Measurements from ENCODE around the gene ATP6V0B. TPM values are rescaled to one million over a fixed set of nuclear protein-coding genes. Genes with fewer than 3 reads are reported as not detected.

ATP6V0B gene
- total RNA-seq, 2 experiments from 2014 or later, result 84.8 to 85.1 TPM

DNA sequence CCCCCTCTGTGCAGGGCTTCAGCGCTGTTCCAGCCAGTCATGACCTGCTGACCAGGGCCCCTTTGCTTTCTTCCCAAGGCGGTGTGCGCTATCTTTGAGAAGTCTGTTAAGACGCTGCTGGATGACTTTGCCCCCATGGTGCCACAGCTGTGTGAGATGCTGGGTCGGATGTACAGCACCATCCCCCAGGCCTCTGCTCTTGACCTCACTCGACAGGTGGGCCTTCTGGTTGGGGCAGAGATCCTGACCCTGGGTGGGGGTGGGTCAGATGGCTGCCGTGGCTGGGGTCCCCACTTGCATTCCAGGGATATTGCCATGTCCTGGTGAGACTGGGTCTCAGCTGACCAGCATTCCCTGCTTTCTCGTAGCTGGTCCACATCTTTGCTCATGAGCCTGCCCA is 14.0 kb upstream of the ATP6V0B start:
- Mint-ChIP-seq H3K4me1 (ENCODE audit: low read depth) (no peaks in the 10 kb centered on the region), H3K9me3 (no peaks in the 10 kb centered on the region), H3K36me3 (peaks cover 6% of the 10 kb centered on the region), H3K4me3 (no peak overlapping the region), H3K27me3 (no peaks in the 10 kb centered on the region), H3K27ac (no peak overlapping the region)
- POLR2A ChIA-PET, result no interaction called here
- intact Hi-C loops (cut with micrococcal nuclease), result no loop called here
- no peak for DNase-seq
- CTCF ChIA-PET, result no interaction called here

DNA sequence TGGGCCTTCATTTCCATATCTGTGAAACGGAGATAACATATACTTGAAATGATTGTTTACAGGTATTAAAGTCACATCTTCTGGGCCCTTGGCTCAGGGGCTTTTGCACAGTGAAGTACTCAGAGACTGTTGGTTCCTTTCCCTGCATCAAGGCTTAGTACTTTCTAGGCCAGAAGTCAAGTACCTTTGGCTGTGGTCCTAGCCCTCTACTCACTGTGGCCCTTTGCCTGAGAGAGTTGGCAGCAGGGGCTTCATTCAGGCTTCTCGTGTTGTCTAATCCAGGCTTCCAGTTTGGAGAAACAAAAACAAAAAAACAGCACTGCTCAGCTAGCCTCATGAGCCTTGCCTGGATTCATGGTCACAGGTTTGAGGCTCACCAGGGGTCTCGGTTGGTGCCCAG is 13.1 kb upstream of the ATP6V0B start:
- intact Hi-C loops (cut with micrococcal nuclease), result no loop called here
- Mint-ChIP-seq H3K36me3 (peaks cover 8% of the 10 kb centered on the region), H3K27me3 (no peaks in the 10 kb centered on the region), H3K4me3 (no peak overlapping the region), H3K4me1 (ENCODE audit: low read depth) (no peaks in the 10 kb centered on the region), H3K9me3 (no peaks in the 10 kb centered on the region), H3K27ac (no peak overlapping the region)
- CTCF ChIA-PET, result no interaction called here
- POLR2A ChIA-PET, result no interaction called here
- DNase-seq, result no peak

DNA sequence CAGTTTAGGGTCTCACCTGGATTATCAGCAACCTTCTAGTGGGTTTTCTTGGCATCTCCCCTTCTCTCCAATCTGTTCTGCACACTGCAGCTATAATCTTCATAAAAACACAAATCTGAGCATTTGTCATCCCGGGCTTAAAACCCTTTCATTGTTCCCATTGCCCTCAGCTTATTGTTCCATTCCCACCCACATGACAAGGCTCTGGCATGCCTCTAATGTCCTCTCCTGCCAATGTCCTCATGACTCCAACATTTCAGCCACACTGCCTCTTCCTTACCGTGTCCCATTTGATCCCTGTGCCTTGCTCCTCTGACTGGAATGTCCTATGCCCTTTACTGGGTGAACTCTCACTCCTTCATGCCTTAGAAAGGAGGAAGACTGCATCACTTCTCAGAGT is 12.4 kb upstream of the ATP6V0B start:
- Mint-ChIP-seq H3K27me3 (no peaks in the 10 kb centered on the region), H3K9me3 (no peaks in the 10 kb centered on the region), H3K27ac (no peak overlapping the region), H3K4me3 (no peak overlapping the region), H3K4me1 (ENCODE audit: low read depth) (no peaks in the 10 kb centered on the region), H3K36me3 (peaks cover 9% of the 10 kb centered on the region)
- ChIA-PET POLR2A (no interaction called here), CTCF (no interaction called here)
- DNase-seq, result no peak
- intact Hi-C loops (cut with micrococcal nuclease), result no loop called here

DNA sequence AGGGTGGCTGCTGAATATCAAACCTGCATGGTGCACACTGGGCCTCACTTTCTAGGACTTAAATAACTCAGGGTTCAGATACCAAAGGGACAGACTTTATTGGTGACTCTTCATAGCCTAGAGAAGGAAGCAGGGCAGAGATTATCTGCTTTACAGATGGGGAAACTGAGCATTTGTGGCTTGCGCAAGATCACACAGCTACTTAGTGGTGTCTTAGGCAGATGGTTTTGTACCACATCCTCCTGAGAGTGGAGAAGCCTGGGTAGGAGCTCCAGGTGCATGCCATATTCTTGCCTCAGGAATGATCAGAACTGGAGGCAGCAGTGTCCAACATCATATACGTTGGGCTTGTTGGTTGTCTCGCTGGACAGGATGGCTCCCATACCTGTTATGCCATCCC is 11.8 kb upstream of the ATP6V0B start:
- no peaks in the 10 kb centered on the region for H3K27me3 Mint-ChIP-seq
- ChIA-PET POLR2A (no interaction called here), CTCF (interaction anchor here (1.5 kb wide), 1 partner anchor 28 kb away, joined by 4 read pairs; no protein-coding TSS in a partner anchor)
- H3K9me3 Mint-ChIP-seq, result no peaks in the 10 kb centered on the region
- peaks cover 9% of the 10 kb centered on the region for H3K36me3 Mint-ChIP-seq
- H3K4me3 Mint-ChIP-seq, result no peak overlapping the region
- no peaks in the 10 kb centered on the region for H3K4me1 Mint-ChIP-seq (ENCODE audit: low read depth)
- no peak for DNase-seq
- intact Hi-C loops (cut with micrococcal nuclease), result no loop called here
- H3K27ac Mint-ChIP-seq, result no peak overlapping the region

DNA sequence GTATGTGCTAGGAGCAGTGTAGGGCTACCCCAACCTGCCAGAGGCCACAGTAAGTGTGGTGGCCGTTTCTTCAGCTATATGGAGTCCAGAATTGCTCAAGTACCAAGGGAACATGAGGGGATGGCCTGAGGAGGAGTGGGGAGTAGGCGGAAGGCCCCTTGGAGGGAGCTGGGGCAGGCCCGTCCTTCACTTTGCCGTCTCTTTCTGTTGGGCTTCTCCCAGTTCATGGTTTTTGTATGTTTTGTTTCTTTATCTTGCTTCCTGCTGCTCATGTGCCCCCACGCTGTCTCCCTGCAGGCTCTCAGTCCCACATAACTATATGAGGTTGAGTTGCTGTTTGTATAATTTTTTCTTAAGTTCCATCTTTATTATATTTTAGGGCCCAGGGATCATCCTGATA is 10.9 kb upstream of the ATP6V0B start:
- intact Hi-C loops (cut with micrococcal nuclease), result no loop called here
- H3K27ac Mint-ChIP-seq, result no peak overlapping the region
- no peak for DNase-seq
- no peaks in the 10 kb centered on the region for H3K27me3 Mint-ChIP-seq
- H3K36me3 Mint-ChIP-seq, result peaks cover 9% of the 10 kb centered on the region
- POLR2A ChIA-PET, result no interaction called here
- H3K4me3 Mint-ChIP-seq, result no peak overlapping the region
- no peaks in the 10 kb centered on the region for H3K9me3 Mint-ChIP-seq
- CTCF ChIA-PET, result interaction anchor here (1.3 to 1.5 kb wide), 2 partner anchors 11 to 29 kb away, joined by 3 to 4 read pairs; partner anchors contain the start of gene ATP6V0B
- no peaks in the 10 kb centered on the region for H3K4me1 Mint-ChIP-seq (ENCODE audit: low read depth)

DNA sequence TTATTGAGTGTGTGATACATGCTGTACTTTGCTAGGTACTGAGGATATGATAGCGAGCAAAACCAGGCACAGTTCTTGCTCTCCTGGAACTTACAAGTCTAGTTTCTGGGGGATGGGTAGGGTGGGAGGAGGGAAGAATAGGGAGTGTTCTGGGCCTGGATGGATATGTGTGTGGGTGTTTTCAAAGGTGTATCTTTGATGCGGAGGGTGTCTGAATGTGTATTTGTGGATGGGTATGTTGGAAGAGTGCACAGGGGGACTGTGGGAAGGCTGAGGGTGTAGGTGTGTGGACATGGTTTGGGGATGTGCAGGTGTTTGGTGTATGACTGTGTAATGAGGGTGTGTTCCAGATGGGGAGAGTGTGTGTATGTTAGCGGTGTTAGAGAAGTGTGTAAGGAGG is 9.4 kb upstream of the ATP6V0B start:
- Mint-ChIP-seq H3K4me1 (ENCODE audit: low read depth) (peaks cover 8% of the 10 kb centered on the region), H3K27ac (no peak overlapping the region), H3K9me3 (no peaks in the 10 kb centered on the region), H3K36me3 (peaks cover 9% of the 10 kb centered on the region), H3K27me3 (no peaks in the 10 kb centered on the region), H3K4me3 (no peak overlapping the region)
- POLR2A ChIA-PET, result no interaction called here
- DNase-seq, result no peak
- CTCF ChIA-PET, result no interaction called here
- intact Hi-C loops (cut with micrococcal nuclease), result no loop called here

DNA sequence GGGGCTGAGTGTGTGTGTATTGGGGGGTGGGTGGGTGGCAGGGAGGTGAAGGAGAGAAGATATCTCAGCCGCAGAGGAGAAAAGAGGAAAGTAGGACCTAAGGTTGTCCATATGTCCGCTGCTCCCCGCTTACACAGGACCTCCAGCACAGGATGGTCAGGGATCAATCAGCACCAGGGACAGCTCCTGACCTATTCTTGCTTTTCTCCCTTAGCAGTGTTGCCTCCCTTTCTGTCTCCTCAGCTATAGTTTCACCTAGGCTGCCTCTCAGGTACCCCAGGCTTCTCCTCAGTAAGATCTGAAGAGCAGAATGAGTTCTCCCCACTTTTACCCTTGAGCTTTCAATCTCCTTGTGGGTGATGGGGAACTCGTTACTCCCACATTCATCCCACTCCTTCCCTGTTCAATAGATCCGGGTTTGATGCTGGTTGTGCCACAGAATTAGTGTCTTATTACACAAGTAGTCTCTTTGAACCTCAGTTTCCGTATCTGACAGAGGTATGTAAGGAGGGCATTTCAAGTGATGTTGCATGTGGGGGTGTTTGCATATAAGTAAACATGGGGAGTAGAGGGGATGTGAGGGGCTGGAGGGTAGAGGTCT is 6.3 kb upstream of the ATP6V0B start:
- intact Hi-C loops (cut with micrococcal nuclease), result no loop called here
- ChIA-PET POLR2A (no interaction called here), CTCF (interaction anchor here (2.6 kb wide), 1 partner anchor 22 kb away, joined by 12 read pairs; the partner anchor contains the start of gene IPO13)
- Mint-ChIP-seq H3K4me1 (ENCODE audit: low read depth) (peaks cover 20% of the 10 kb centered on the region), H3K4me3 (no peak overlapping the region), H3K36me3 (peaks cover 13% of the 10 kb centered on the region), H3K9me3 (no peaks in the 10 kb centered on the region), H3K27me3 (no peaks in the 10 kb centered on the region), H3K27ac (no peak overlapping the region)
- peak; percentile 30 for DNase-seq

DNA sequence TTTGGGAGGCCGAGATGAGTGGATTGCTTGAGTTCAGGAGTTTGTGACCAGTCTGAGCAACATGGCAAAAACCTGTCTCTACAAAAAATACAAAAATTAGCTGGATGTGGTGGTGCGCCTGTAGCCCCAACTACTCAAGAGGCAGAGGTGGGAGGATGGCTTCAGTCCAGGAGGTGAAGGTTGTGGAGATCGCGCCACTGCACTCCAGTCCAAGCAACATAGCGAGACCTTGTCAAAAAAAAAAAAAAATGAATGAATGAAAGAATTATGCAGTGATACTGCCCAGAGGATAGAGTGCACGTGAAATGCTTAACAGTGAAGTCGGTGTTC is 5.4 kb upstream of the ATP6V0B start:
- intact Hi-C loops (cut with micrococcal nuclease), result loop anchor here (1.0 kb wide), 1 partner anchor 23 kb away; the partner anchor contains the start of gene IPO13
- CTCF ChIA-PET, result interaction anchor here (1.0 to 2.6 kb wide), 5 partner anchors 19 to 58 kb away, joined by 3 to 12 read pairs (median 3); partner anchors contain the start of gene IPO13
- DNase-seq, result no peak
- peak overlapping the region; percentile 95 for H3K4me3 Mint-ChIP-seq
- no peak overlapping the region for H3K27ac Mint-ChIP-seq
- POLR2A ChIA-PET, result interaction anchor here (0.7 to 2.6 kb wide), 2 partner anchors 23 to 35 kb away, joined by 3 to 7 read pairs; partner anchors contain the start of genes ARTN and IPO13
- peaks cover 13% of the 10 kb centered on the region for H3K36me3 Mint-ChIP-seq
- H3K9me3 Mint-ChIP-seq, result no peaks in the 10 kb centered on the region
- no peaks in the 10 kb centered on the region for H3K27me3 Mint-ChIP-seq
- H3K4me1 Mint-ChIP-seq (ENCODE audit: low read depth), result peaks cover 29% of the 10 kb centered on the region

DNA sequence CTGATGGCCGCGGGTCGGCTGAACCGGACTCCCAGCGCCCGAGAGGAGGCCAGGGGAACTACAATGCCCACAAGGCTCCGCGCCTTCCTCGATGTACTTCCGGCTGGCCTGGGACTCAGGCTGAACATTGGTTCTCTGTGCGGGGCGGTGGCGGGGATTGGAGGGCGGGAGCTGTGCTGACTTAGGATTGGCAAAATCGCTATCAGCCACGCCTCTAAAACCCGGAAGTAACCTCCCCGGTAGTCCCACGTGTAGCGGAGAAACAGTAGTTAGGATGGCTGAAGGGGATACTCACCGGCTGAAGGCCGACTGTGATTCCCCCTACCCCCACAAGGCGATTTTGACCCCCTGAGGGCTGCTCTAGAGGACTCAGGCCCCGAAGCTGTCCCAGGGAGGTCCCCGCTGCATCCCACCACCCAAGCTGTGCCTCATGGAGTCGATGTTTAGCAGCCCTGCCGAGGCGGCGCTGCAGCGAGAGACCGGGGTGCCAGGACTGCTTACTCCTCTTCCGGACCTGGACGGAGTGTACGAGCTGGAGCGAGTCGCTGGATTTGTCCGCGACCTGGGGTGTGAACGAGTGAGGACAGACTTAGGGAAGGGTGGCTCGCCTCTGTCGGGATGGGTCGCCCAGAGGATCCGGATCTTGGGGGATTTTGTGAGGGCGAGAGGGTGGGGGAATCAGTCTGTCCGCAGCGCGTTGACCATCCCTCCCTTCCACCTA is 4.9 kb upstream of the ATP6V0B start, which contains the start of gene DPH2:
DPH2 (plus strand) TSS at position 265 of the 721 bp plus-strand sequence; CDS start at position 431, 166 bp downstream.
- Mint-ChIP-seq H3K9me3 (no peaks in the 10 kb centered on the region), H3K27me3 (no peaks in the 10 kb centered on the region), H3K36me3 (peaks cover 13% of the 10 kb centered on the region), H3K27ac (peak within 1 kb of the TSS; percentile 15), H3K4me3 (peak within 1 kb of the TSS; percentile 95), H3K4me1 (ENCODE audit: low read depth) (peaks cover 29% of the 10 kb centered on the region)
- CTCF ChIA-PET, result interaction anchor here (0.9 to 2.6 kb wide), 6 partner anchors 19 to 77 kb away, joined by 3 to 12 read pairs (median 3); partner anchors contain the start of gene IPO13
- intact Hi-C loops (cut with micrococcal nuclease), result loop anchor here (1.0 to 5.0 kb wide), 2 partner anchors 24 to 242 kb away; partner anchors contain the start of genes DMAP1 and IPO13
- DNase-seq, result peak; percentile 98
- POLR2A ChIA-PET, result interaction anchor here (0.7 to 2.6 kb wide), 3 partner anchors 24 to 263 kb away, joined by 3 to 7 read pairs (median 3); partner anchors contain the start of genes ARTN, IPO13 and ST3GAL3

DNA sequence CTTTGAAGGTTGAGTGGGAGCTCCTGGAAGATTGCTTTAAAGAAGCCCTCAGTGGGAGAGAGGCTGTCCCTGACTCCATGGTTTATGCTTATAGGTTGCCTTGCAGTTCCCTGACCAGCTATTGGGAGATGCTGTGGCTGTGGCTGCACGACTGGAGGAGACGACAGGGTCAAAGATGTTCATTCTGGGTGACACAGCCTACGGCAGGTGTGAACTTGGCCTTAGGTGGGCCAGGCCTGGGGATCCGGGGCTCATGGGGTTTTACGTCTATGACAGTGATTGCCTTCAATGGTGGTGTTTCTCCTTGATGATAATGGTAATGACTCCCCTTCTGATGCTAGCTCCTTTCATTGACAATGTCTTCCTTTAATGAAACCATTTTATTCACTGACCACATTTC is 4.3 kb upstream of the ATP6V0B start:
- no peaks in the 10 kb centered on the region for H3K27me3 Mint-ChIP-seq
- intact Hi-C loops (cut with micrococcal nuclease), result loop anchor here (5.0 kb wide), 1 partner anchor 242 kb away; the partner anchor contains the start of gene DMAP1
- POLR2A ChIA-PET, result interaction anchor here (1.5 to 2.6 kb wide), 2 partner anchors 36 to 263 kb away, joined by 3 to 7 read pairs; partner anchors contain the start of genes ARTN and ST3GAL3
- no peaks in the 10 kb centered on the region for H3K9me3 Mint-ChIP-seq
- no peak for DNase-seq
- peaks cover 30% of the 10 kb centered on the region for H3K4me1 Mint-ChIP-seq (ENCODE audit: low read depth)
- CTCF ChIA-PET, result interaction anchor here (0.9 to 2.6 kb wide), 3 partner anchors 24 to 77 kb away, joined by 3 to 12 read pairs (median 10); partner anchors contain the start of gene IPO13
- H3K27ac Mint-ChIP-seq, result peak overlapping the region; percentile 15
- H3K4me3 Mint-ChIP-seq, result peak overlapping the region; percentile 95
- peaks cover 13% of the 10 kb centered on the region for H3K36me3 Mint-ChIP-seq

DNA sequence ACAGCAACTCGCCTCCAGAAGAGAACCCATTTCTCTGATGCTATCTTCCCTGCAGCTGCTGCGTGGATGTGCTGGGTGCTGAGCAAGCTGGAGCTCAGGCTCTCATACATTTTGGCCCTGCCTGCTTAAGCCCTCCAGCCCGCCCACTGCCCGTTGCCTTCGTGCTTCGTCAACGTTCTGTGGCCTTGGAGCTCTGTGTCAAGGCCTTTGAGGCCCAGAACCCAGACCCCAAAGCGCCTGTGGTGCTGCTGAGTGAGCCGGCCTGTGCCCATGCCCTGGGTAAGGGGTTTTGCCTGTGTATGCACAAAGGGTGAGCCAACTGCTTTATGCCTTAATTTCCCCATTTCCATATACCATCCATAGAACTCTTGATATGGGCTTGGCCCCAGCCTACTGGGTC is 3.8 kb upstream of the ATP6V0B start:
- intact Hi-C loops (cut with micrococcal nuclease), result loop anchor here (5.0 kb wide), 1 partner anchor 241 kb away; the partner anchor contains the start of gene DMAP1

More for the DNA sequence above, 3.8 kb upstream of the ATP6V0B start:
- DNase-seq, result no peak
- no peak overlapping the region for H3K27ac Mint-ChIP-seq
- ChIA-PET POLR2A (interaction anchor here (1.5 to 2.6 kb wide), 2 partner anchors 36 to 264 kb away, joined by 3 to 7 read pairs; partner anchors contain the start of genes ARTN and ST3GAL3), CTCF (interaction anchor here (0.9 to 2.6 kb wide), 3 partner anchors 25 to 76 kb away, joined by 3 to 12 read pairs (median 10); partner anchors contain the start of gene IPO13)
- peaks cover 13% of the 10 kb centered on the region for H3K36me3 Mint-ChIP-seq
- H3K4me1 Mint-ChIP-seq (ENCODE audit: low read depth), result peaks cover 34% of the 10 kb centered on the region
- peak overlapping the region; percentile 95 for H3K4me3 Mint-ChIP-seq
- no peaks in the 10 kb centered on the region for H3K27me3 Mint-ChIP-seq
- no peaks in the 10 kb centered on the region for H3K9me3 Mint-ChIP-seq
